ENCODE measurements around the gene NAPSA. TPM values are rescaled to one million over a fixed set of nuclear protein-coding genes. Genes with fewer than 3 reads are reported as not detected.
"Not testable (repeated sequence)": the region's sequence is repeated elsewhere in the genome, so short reads cannot be mapped to it uniquely, and the experiment has no call there.

NAPSA gene
- polyA plus RNA-seq, 1 donor from 2014 or later, result 4.2 TPM

DNA sequence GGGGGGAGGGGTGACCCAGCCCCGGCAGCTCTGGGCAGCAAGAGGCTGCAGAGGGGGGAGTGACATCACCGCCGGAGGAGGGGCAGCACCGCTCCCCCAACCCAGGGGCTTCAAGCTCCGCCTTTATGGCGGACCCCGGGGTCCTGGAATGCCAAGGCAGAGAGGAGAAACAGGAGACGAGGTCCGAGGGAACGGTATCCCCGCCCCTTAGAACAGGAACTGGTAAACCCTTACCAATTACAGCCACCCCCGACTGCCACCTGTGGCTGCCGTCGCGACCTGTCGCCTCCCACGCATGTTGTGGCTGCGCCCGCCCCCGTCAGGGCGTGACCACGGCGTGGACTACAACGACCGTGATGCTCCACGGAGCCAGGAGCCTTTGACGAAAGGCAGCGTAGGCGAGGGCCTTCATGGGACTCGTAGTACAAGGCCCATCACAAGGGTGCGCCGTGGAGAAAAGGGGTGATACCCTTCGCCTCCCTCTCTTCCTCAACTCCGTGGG, 32.2 kb downstream of the NAPSA start:
- H3K27ac Mint-ChIP-seq, result peak overlapping the region; percentile 94 to 97 (median 95)
- peaks cover 9% of the 10 kb centered on the region for H3K36me3 Mint-ChIP-seq
- no peaks in the 10 kb centered on the region for H3K9me3 Mint-ChIP-seq
- H3K4me1 Mint-ChIP-seq, result peaks cover 29 to 56% (median 49%) of the 10 kb centered on the region in 3 donors
- peak overlapping the region; percentile 75 to 92 (median 86) for H3K4me3 Mint-ChIP-seq
- H3K27me3 Mint-ChIP-seq, result no peaks in the 10 kb centered on the region

DNA sequence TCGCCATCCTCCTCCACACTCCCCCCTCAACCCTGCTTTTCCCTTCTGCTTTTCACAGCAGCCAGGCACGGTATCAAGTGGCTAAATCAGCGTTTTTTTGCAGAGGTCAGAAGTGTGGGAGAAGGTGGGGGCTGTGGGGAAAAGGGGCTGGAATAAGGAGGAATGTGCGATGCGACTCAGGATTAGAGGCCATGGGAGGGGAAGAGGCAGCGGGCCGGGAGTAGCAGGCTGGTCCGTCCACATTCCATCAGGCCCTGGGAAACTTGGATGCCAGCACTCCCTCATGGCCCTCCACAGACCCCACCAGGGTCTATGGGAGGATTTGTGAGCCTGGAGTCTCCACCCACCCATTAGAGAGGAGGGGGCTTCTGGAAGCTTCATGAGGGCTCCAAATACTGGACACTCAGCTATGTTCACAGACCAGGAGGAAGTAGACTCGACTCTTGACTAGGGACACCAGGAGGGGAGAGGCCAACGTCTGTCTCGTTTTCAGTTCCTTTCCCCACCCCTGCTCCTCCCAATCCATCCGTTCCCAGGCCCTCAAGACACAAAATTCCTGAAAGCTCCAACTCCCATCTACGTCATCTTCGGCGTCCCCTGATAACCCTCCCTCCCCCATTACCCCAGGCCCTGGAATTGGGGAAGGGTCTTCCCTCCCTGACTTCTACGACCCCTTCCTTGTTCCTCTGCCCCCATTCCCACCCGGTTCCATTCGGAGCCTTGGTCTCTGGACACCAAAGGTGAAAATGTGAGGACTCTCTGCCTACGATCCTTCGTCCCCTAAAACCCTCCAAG, 33.0 kb downstream of the NAPSA start:
- peaks cover 4% of the 10 kb centered on the region for H3K27me3 Mint-ChIP-seq
- peaks cover 26 to 53% (median 50%) of the 10 kb centered on the region in 3 donors for H3K4me1 Mint-ChIP-seq
- peak overlapping the region; percentile 30 to 94 (median 86) for H3K4me3 Mint-ChIP-seq
- no peaks in the 10 kb centered on the region for H3K9me3 Mint-ChIP-seq
- H3K36me3 Mint-ChIP-seq, result peaks cover 8% of the 10 kb centered on the region
- peak overlapping the region; percentile 74 to 94 (median 93) for H3K27ac Mint-ChIP-seq

- Mint-ChIP-seq H3K36me3 (peaks cover 6% of the 10 kb centered on the region), H3K9me3 (peaks cover 0 to 3% (median 0%) of the 10 kb centered on the region in 3 donors), H3K4me3 (peak overlapping the region; percentile 26 to 94 (median 86)), H3K4me1 (peaks cover 24 to 55% (median 54%) of the 10 kb centered on the region in 3 donors), H3K27ac (peak overlapping the region; percentile 84 to 94 (median 93)), H3K27me3 (peaks cover 9% of the 10 kb centered on the region)
These were observed 33.5 kb downstream of the NAPSA start for GRCh38 chr19:50331994-50332243.

DNA sequence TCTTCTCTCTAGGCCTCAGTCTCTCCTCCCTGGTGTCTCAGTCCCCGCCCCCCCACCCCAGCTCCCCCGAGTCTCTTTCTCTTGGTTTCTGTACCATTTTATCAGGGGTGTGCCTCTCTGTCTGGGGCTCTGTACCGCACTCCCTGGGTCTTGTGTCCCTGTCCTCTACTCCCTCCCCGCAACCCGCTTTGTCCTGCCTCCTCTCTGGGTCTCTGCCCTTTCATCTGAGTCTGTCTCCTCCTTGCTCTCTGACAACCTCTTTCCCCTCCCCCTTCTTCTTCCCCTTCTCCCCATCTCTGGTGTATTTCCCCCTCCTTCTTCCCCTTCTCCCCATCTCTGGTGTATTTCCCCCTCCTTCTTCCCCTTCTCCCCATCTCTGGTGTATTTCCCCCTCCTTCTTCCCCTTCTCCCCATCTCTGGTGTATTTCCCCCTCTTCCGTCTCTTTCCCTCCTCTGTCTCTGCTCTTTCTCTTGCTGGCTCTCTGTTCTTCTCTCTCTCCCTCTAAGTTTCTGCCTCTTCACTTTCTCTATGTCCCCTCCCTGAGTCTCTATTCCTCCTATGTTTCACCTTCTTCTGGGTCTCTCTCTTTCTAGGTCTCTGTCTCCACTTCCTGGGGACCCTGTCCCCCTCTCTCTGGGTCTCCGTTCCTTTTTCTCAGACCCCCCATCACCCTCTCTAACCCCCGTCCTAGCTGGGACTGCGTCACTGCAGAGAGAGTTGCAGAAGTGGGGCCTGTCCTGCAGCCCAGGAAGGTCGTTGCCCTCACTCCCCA, 34.0 kb downstream of the NAPSA start:
- peak overlapping the region; percentile 73 to 94 (median 86) for H3K4me3 Mint-ChIP-seq
- H3K4me1 Mint-ChIP-seq, result peaks cover 27 to 60% (median 56%) of the 10 kb centered on the region in 3 donors
- peak overlapping the region; percentile 84 to 94 (median 93) for H3K27ac Mint-ChIP-seq
- H3K9me3 Mint-ChIP-seq, result peaks cover 0 to 4% (median 0%) of the 10 kb centered on the region in 3 donors
- peaks cover 10% of the 10 kb centered on the region for H3K27me3 Mint-ChIP-seq
- H3K36me3 Mint-ChIP-seq, result peaks cover 6% of the 10 kb centered on the region

DNA sequence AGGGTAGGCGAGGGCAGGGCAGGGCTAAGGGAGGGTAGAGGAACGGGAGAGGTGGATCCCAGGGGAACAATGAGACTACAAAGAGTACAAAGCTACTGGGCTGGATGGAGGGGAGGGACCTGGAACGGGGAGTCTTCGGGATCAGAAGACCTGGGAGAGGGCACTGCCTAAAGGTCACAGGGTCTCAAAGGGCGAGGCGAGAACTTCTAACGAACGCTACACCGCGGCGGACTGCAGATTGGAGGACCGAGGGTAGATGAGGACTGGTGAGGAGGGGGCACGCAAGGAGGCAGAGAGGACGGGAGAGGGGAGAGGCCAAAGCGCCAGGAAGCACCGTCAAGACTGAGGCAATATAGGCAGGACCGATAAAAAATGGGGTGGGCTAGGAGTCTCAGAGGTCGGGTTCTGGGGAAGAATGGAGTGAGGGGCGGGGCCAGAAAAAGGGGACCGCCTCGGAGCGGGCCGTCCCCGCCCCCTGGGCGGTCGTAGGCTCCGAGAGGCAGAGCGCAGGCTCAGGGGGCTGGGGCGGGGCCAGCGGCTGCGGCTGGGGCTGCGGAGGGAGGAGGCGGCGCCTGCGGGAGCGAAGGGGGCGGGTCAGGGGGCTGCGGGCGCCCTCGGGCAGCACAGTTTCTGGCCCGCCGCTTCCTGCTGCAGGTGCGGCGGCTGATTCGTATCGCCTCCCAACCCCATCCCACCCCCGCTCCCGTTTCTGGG, 34.9 kb downstream of the NAPSA start:
- peaks cover 23 to 55% (median 53%) of the 10 kb centered on the region in 3 donors for H3K4me1 Mint-ChIP-seq
- peak overlapping the region; percentile 28 to 95 (median 94) for H3K27ac Mint-ChIP-seq
- H3K27me3 Mint-ChIP-seq, result peaks cover 10% of the 10 kb centered on the region
- peaks cover 4% of the 10 kb centered on the region for H3K36me3 Mint-ChIP-seq
- peaks cover 0 to 4% (median 0%) of the 10 kb centered on the region in 3 donors for H3K9me3 Mint-ChIP-seq
- peak overlapping the region; percentile 84 to 95 (median 90) for H3K4me3 Mint-ChIP-seq

DNA sequence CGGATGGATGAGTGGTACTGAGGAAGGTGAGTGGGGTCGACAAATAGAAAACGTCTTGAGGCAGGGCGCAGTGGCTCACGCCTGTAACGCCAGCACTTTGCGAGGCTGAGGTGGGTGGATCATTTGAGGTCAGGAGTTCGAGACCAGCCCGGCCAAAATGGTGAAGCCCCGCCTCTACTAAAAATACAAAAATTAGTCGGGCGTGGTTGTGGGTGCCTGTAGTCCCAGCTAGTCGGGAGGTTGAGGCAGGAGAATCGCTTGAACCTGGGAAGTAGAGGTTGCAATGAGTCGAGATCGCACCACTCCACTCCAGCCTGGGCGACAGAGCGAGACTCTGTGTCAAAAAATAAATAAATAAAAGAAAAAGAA, 35.5 kb downstream of the NAPSA start:
- not testable (repeated sequence) for H3K9me3 Mint-ChIP-seq, H3K36me3 Mint-ChIP-seq
- Mint-ChIP-seq H3K4me1 (peaks cover 18 to 50% (median 47%) of the 10 kb centered on the region in 3 donors), H3K4me3 (peak overlapping the region; percentile 84 to 95 (median 90)), H3K27ac (peak overlapping the region; percentile 28 to 95 (median 94)), H3K27me3 (peaks cover 10% of the 10 kb centered on the region)

DNA sequence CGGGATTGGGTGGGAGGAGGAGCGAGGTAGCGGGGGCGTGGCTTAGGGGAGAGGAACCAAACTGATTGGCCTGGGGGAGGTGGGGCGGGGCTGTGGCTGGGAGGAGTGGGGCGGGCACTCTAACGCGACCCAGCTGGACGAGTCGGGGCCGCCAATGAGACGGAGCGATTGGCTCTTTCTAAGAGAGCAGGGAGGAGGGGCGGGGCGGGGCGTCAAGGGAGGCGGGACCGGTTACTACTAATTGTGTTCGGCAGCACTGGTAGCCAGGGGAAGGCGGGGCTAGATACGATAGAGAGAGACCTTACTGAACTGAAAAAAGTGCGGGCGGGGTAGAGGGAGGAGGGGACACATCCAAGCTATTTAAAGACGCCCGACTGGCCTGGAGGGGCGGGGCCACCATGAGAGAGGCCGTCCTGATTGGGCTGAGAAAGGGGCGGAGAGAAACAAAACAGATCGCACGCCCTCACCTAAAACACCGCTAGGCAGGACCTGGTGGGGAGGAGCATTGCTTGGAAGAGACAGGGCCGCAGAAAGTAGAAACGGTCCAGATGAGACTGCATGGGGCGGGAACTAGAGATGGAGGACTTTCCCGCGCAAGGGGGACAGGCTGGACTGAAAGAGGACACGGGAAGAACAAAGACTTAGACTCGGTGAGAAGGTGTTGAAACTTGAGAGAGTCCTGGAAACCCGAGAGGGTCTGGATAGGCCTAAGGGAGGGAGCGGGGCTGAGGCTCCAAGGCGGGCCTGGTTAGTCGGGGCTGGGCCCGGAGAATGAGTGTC, 36.1 kb downstream of the NAPSA start, which contains the start of gene KCNC3:
Gene KCNC3 (minus strand): TSS at position 232 of the 780 bp plus-strand sequence. CDS start 295 bp downstream, outside the sequence.
- Mint-ChIP-seq H3K36me3 (peaks cover 5% of the 10 kb centered on the region), H3K4me1 (peaks cover 18 to 46% (median 46%) of the 10 kb centered on the region in 3 donors), H3K9me3 (peaks cover 0 to 4% (median 0%) of the 10 kb centered on the region in 3 donors), H3K27ac (peak within 1 kb of the TSS; percentile 90 to 95 (median 94)), H3K27me3 (peaks cover 12% of the 10 kb centered on the region), H3K4me3 (peak within 1 kb of the TSS; percentile 84 to 95 (median 90))

DNA sequence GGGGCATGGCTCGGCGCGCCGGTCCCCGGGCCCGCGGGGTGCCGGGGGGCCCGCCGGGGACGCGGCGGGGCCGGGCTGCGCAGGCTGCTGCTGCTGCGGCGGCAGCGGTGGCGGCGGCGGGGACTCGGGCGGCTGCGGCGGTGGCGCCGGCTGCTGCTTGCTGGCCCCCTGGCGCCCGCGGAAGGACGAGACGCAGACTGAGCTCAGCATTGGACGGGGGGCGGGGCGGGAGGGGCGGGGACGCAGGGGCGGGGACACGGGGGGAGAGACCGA, 36.6 kb downstream of the NAPSA start:
- Mint-ChIP-seq H3K27me3 (peaks cover 13% of the 10 kb centered on the region), H3K4me1 (peaks cover 18 to 45% (median 42%) of the 10 kb centered on the region in 3 donors), H3K27ac (peak overlapping the region in 2 of 3 donors; percentile 90 to 94), H3K36me3 (peaks cover 5% of the 10 kb centered on the region), H3K4me3 (peak overlapping the region; percentile 55 to 95 (median 90)), H3K9me3 (peaks cover 0 to 4% (median 0%) of the 10 kb centered on the region in 3 donors)

- peaks cover 5% of the 10 kb centered on the region for H3K36me3 Mint-ChIP-seq
- peaks cover 14 to 40% (median 37%) of the 10 kb centered on the region in 3 donors for H3K4me1 Mint-ChIP-seq
- peaks cover 0 to 4% (median 0%) of the 10 kb centered on the region in 3 donors for H3K9me3 Mint-ChIP-seq
- H3K27ac Mint-ChIP-seq, result no peak overlapping the region
- peaks cover 13% of the 10 kb centered on the region for H3K27me3 Mint-ChIP-seq
- peak overlapping the region in 1 of 4 donors; percentile 30 for H3K4me3 Mint-ChIP-seq
These were observed 37.1 kb downstream of the NAPSA start for GRCh38 chr19:50328224-50328872.

GRCh38 chr19:50327461-50328223, 37.8 kb downstream of the NAPSA start:
- Mint-ChIP-seq H3K36me3 (peaks cover 6% of the 10 kb centered on the region), H3K4me1 (peaks cover 13 to 38% (median 34%) of the 10 kb centered on the region in 3 donors), H3K9me3 (peaks cover 0 to 4% (median 0%) of the 10 kb centered on the region in 3 donors), H3K27ac (peak overlapping the region; percentile 47 to 95 (median 89)), H3K27me3 (peaks cover 13% of the 10 kb centered on the region), H3K4me3 (peak overlapping the region; percentile 55 to 86 (median 72))

DNA sequence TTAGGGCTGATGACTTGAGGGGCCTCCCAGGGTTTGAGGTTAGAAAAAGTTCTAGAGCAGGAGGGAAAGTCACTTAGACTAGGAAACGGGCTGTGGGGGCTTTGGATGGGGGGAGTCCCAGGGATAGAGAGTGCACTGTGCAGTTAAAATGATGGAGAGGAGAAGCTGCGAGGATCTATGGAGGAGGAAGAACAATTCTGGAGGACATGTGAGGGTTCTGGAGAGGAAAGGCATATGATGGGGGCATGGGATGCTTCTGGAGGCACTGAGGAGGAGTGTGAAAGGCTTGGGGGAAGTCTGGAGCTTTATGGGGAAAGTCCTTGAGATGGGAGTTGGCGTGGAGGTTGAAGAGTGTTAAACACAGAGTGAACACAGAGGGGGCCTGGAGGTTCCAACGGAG, 38.4 kb downstream of the NAPSA start:
- Mint-ChIP-seq H3K9me3 (peaks cover 0 to 4% (median 0%) of the 10 kb centered on the region in 3 donors), H3K27ac (peak overlapping the region; percentile 47 to 95 (median 89)), H3K4me1 (peaks cover 13 to 36% (median 27%) of the 10 kb centered on the region in 3 donors), H3K4me3 (peak overlapping the region; percentile 55 to 86 (median 72)), H3K36me3 (peaks cover 12% of the 10 kb centered on the region), H3K27me3 (peaks cover 13% of the 10 kb centered on the region)

- Mint-ChIP-seq H3K9me3 (peaks cover 0 to 4% (median 0%) of the 10 kb centered on the region in 3 donors), H3K27me3 (peaks cover 13% of the 10 kb centered on the region), H3K4me3 (peak overlapping the region in 2 of 4 donors; percentile 27 to 43), H3K27ac (no peak overlapping the region), H3K4me1 (peaks cover 13 to 31% (median 22%) of the 10 kb centered on the region in 3 donors), H3K36me3 (peaks cover 12% of the 10 kb centered on the region)
These were observed 39.3 kb downstream of the NAPSA start for GRCh38 chr19:50326101-50326664.

Measured in IgD-negative memory B cell (primary cell).